Measurements from ENCODE around the gene CRISP1. TPM values are rescaled to one million over a fixed set of nuclear protein-coding genes. Genes with fewer than 3 reads are reported as not detected.

Gene CRISP1, protein sequence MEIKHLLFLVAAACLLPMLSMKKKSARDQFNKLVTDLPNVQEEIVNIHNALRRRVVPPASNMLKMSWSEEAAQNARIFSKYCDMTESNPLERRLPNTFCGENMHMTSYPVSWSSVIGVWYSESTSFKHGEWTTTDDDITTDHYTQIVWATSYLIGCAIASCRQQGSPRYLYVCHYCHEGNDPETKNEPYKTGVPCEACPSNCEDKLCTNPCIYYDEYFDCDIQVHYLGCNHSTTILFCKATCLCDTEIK
- not detected for total RNA-seq

DNA sequence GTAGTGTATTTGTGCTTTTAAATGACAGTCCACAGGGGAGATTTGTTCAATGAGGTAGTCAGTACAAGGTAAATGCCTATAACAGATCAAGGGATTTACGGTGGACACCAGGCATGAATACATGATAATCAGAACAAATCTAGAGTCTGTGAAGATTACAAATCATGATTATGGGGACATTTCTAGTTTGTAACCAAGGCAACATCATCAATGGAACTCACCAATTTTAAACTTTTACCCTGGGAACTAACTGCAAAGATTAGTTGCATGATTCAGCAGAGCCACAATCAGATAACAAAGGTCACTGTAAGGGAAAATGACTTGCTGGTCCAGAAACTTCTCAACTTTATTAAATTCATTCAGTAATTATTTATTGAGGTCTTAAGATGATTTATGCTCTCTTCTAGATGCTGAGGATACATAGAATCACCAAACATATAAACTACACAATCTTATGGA lies at the start of gene CRISP1:
TSS of gene CRISP1 (minus strand) at position 51 of the 459 bp plus-strand sequence. CDS start 9,135 bp downstream, outside the sequence.
- intact Hi-C loops (cut with DNase I; ENCODE audit: low total_unique reads), result no loop called here
- no peak for TF ChIP-seq POLR2A (IDR thresholded peaks at IDR 0.05)
- no peak for TF ChIP-seq CTCF (IDR thresholded peaks at IDR 0.05)
- H3K4me3 ChIP-seq (ENCODE audit: low read depth, poor library complexity, severe bottlenecking), result no peak within 1 kb of the TSS
- no peak for DNase-seq (ENCODE audit: low spot score in 2 of 2)
- WGBS, 2 donors, result 81 to 87% methylated on average over 1 of the region's 1 CpG

DNA sequence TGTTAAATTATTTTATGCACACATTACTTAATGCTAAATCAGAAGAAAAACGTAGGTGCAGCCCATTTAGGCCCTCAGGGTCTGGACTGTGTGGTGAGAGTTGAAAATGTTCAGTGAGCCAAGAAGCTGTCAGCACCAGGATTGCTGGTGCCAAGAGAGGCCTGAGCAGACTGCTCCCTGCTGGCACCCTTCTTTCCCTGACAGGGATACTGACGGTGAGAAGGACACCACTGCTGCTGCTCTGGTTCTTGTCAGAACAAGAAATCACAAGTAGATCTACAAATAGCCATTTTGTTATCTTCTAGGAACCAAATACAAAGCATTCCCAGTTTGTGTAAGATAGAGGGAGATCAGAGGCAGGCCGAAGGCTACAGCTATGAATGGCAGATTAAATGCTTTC lies 48.7 kb upstream of the CRISP1 start:
- 8 to 24% methylated on average over 3 of the region's 3 CpGs for WGBS, 2 donors
- TF ChIP-seq CTCF (IDR thresholded peaks at IDR 0.05), result no peak
- TF ChIP-seq POLR2A (IDR thresholded peaks at IDR 0.05), result no peak
- intact Hi-C loops (cut with DNase I; ENCODE audit: low total_unique reads), result no loop called here
- no peak for DNase-seq (ENCODE audit: low spot score in 2 of 2)
- H3K4me3 ChIP-seq (ENCODE audit: low read depth, poor library complexity, severe bottlenecking), result no peak overlapping the region

DNA sequence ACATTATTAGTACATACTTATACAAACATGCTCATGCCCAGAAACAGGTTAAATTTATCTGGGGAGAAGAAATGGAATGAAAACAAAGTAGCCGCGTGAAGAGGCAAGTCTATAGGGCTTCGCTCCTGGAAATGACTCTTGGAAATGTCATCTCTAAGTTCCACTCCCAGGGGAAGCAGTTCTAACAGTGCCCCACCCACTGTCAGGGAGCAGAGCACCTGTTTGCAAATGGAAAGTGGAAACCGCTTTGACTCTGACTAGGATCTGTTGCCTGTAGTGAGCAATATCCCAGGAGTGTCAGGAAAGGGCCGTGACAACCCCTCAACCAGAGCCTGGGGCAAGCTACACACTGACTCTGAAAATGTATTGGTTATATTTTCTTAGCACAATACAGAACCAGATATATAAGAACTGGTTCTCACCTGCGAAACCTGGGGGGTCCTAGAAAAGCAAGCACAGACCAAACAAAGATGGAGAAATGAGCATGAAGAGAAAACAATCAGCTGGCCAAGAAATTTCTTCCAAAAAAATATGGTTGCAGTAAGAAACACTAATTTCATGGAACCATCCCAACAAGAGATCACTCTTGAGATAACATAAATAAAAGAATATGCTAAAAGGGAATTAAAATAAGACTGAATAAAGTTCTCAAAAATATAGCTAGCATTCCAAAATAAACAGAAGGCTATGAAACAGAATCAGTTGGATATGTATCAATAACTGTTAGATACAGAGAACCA lies 47.5 kb upstream of the CRISP1 start:
- WGBS, 2 donors, result 43 to 44% methylated on average over 6 of the region's 6 CpGs
- H3K4me3 ChIP-seq (ENCODE audit: low read depth, poor library complexity, severe bottlenecking), result no peak overlapping the region
- intact Hi-C loops (cut with DNase I; ENCODE audit: low total_unique reads), result no loop called here
- TF ChIP-seq POLR2A (IDR thresholded peaks at IDR 0.05) (no peak), CTCF (IDR thresholded peaks at IDR 0.05) (no peak)
- DNase-seq (ENCODE audit: low spot score in 2 of 2), result no peak

- TF ChIP-seq CTCF (IDR thresholded peaks at IDR 0.05), result no peak
- WGBS, 2 donors, result 82 to 85% methylated on average over 1 of the region's 1 CpG
- no peak for DNase-seq (ENCODE audit: low spot score in 2 of 2)
- intact Hi-C loops (cut with DNase I; ENCODE audit: low total_unique reads), result no loop called here
- H3K4me3 ChIP-seq (ENCODE audit: low read depth, poor library complexity, severe bottlenecking), result no peak overlapping the region
Observed at GRCh38 chr6:49912196-49912595, 45.9 kb upstream of the CRISP1 start.

GRCh38 chr6:49911252-49911651 lies 44.9 kb upstream of the CRISP1 start:
- no peak for DNase-seq (ENCODE audit: low spot score in 2 of 2)
- WGBS, 2 donors, result 72 to 88% methylated on average over 2 of the region's 2 CpGs
- H3K4me3 ChIP-seq (ENCODE audit: low read depth, poor library complexity, severe bottlenecking), result no peak overlapping the region
- no peak for TF ChIP-seq POLR2A (IDR thresholded peaks at IDR 0.05)
- TF ChIP-seq CTCF (IDR thresholded peaks at IDR 0.05), result no peak
- intact Hi-C loops (cut with DNase I; ENCODE audit: low total_unique reads), result no loop called here

Measured in lower leg skin (tissue), 4 donors.